ENCODE data around the gene DNAJB7.

DNA sequence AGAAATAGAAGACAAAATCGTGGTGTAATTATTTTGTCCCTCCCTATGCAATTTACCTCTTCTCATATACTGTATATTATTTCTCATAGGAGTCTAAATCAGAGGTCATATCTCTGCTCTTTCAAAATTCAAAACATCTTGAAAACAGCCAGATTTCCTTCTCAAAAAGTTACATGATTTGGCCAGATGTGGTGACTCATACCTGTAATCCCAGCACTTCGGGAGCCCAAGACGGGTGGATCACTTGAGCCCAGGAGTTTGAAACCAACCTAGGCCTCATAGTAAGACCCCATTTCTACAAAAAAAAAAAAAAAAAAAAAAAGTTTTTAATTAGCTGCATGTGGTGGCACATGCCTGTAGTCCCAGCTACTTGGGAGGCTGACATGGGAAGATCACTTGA is 29.0 kb upstream of the DNAJB7 start:
- TF ChIP-seq CTCF (IDR thresholded peaks at IDR 0.05; ENCODE audit: low read depth, low read length), result no peak
- no peak for TF ChIP-seq EZH2phosphoT487 (IDR thresholded peaks at IDR 0.05; ENCODE audit: low read depth)

Data from OCI-LY3 (cell line).